HepG2 (cell line): Measurements from ENCODE around the gene MYLK. TPM values are rescaled to one million over a fixed set of nuclear protein-coding genes. Genes with fewer than 3 reads are reported as not detected.

Experiments
- ATAC-seq: fragments of 200-7000 bp; cut with Tn5 transposase; 3 replicates; pipeline ENCODE4 v1.9.1; 2020; ENCODE audit warnings: mild to moderate bottlenecking, moderate library complexity
- BruUV-seq: library from RNA; stranded (reverse); fragments of 400-500 nt; replicated peaks from 2 replicates; lab custom pipeline; 2021; lab: Mats Ljungman, UMichigan
- CTCF ChIA-PET: fragments of 300-600 bp; formaldehyde crosslinking; extraction: SDS; loops from one replicate; lab custom pipeline; 2021; ENCODE audit warnings: low total read pairs, inconsistent platforms, low intra/inter-chr PET ratio; lab: Yijun Ruan, JAX
- POLR2A ChIA-PET: fragments of 350-600 bp; sonication (Branson Sonifier 250); formaldehyde crosslinking; loops from one replicate; lab custom pipeline; 2020; ENCODE audit warnings: antibody characterized with exemption, inconsistent platforms; lab: Yijun Ruan, JAX
- DNase-seq: peaks from one replicate; pipeline ENCODE4 v3.0.0-alpha.2; 2015; ENCODE audit warnings: low spot score
- FAIRE-seq: peaks from 3 replicates; lab custom pipeline; 2011; peaks lifted over from hg19 to GRCh38; lab: Jason Lieb, UNC
- H2AFZ ChIP-seq: one replicate; pipeline ENCODE4 v1.6.1; 2011; ENCODE audit warnings: low read length, inconsistent platforms
- H3K27ac ChIP-seq: fragments of 300-600 bp; 3 replicates; pipeline ENCODE4 v1.8.0; 2011; ENCODE audit warnings: mixed run types, mild to moderate bottlenecking, mixed read lengths, low read length, inconsistent platforms; ENCODE audit not compliant: insufficient read depth; ENCODE audit errors: extremely low read length
- H3K27me3 ChIP-seq, 2 experiments: fragments of 200-600 bp in 1 of 2; 2 replicates in 1 of 2; 3 replicates in 1 of 2; pipeline versions ENCODE4 v1.6.0 to v1.8.0; 2011; ENCODE audit warnings: low read length in 2 of 2, mild to moderate bottlenecking in 2 of 2, moderate library complexity in 2 of 2, inconsistent platforms in 1 of 2; ENCODE audit not compliant: insufficient read depth in 2 of 2, control insufficient read depth in 1 of 2
- H3K36me3 ChIP-seq, 2 experiments: fragments of 200-600 bp in 1 of 2; replicated peaks in 1 of 2; 2 replicates in 1 of 2; 3 replicates in 1 of 2; pipeline versions ENCODE4 v1.5.1 to v1.8.0; 2011; ENCODE audit warnings: low read length in 2 of 2, inconsistent platforms in 1 of 2; ENCODE audit not compliant: insufficient read depth in 2 of 2, control insufficient read depth in 1 of 2
- H3K4me1 ChIP-seq: 2 replicates; pipeline ENCODE4 v1.5.1; 2012; ENCODE audit warnings: low read length, inconsistent platforms; ENCODE audit not compliant: insufficient read depth
- H3K4me2 ChIP-seq: 2 replicates; pipeline ENCODE4 v1.6.0; 2011; ENCODE audit warnings: low read depth, low read length, inconsistent platforms
- H3K4me3 ChIP-seq, 3 experiments: fragments of 200-600 bp in 1 of 3; sonication (generic), shearing (Covaris generic) in 1 of 3; replicated peaks in 1 of 3; 2 replicates each; pipeline ENCODE4 v1.5.1; 2011 to 2016; ENCODE audit warnings: low read length in 3 of 3, inconsistent platforms in 2 of 3, low read depth in 2 of 3, mild to moderate bottlenecking in 2 of 3, control low read depth in 1 of 3, mixed read lengths in 1 of 3; ENCODE audit not compliant: insufficient read depth in 1 of 3
- H3K79me2 ChIP-seq: one replicate; pipeline ENCODE4 v1.6.1; 2011; ENCODE audit warnings: low read length, inconsistent platforms; ENCODE audit not compliant: insufficient read depth
- H3K9ac ChIP-seq: 2 replicates; pipeline ENCODE4 v1.6.0; 2011; ENCODE audit warnings: mild to moderate bottlenecking, low read depth, low read length, inconsistent platforms; ENCODE audit not compliant: insufficient read depth
- H3K9me3 ChIP-seq: 2 replicates; pipeline ENCODE4 v1.5.1; 2012; ENCODE audit warnings: mild to moderate bottlenecking, low read length
- H4K20me1 ChIP-seq: 2 replicates; pipeline ENCODE4 v1.6.0; 2011; ENCODE audit warnings: inconsistent platforms, mild to moderate bottlenecking, low read length, moderate library complexity; ENCODE audit not compliant: insufficient read depth
- ARID2 ChIP-seq: sonication (generic); formaldehyde crosslinking; IDR thresholded peaks from 2 replicates; pipeline ENCODE4 v1.8.1; 2022; ENCODE audit warnings: mild to moderate bottlenecking, missing genetic modification reagents, borderline replicate concordance
- CC2D1A ChIP-seq: sonication (generic); formaldehyde crosslinking; IDR thresholded peaks from 2 replicates; pipeline ENCODE4 v1.8.1; 2023; ENCODE audit warnings: mild to moderate bottlenecking, missing genetic modification reagents
- MTA3 ChIP-seq: sonication (generic); formaldehyde crosslinking; IDR thresholded peaks from 2 replicates; pipeline ENCODE4 v1.4.0; 2020; ENCODE audit warnings: missing genetic modification reagents
- REPIN1 ChIP-seq: sonication (generic); formaldehyde crosslinking; IDR thresholded peaks from 2 replicates; pipeline ENCODE4 v1.8.0; 2022; ENCODE audit warnings: missing genetic modification reagents, low read depth, mild to moderate bottlenecking, borderline replicate concordance
- SOX6 ChIP-seq, 2 experiments: fragments of 450-650 bp in 1 of 2; sonication (generic) in 1 of 2; formaldehyde crosslinking in 1 of 2; IDR thresholded peaks; 2 replicates each; pipeline versions ENCODE4 v1.4.0 to v1.6.1; 2017 to 2020; ENCODE audit warnings: antibody characterized with exemption in 1 of 2, mild to moderate bottlenecking in 1 of 2, missing genetic modification reagents in 1 of 2
- ZBTB42 ChIP-seq: sonication (generic); formaldehyde crosslinking; IDR thresholded peaks from 2 replicates; pipeline ENCODE4 v1.5.0; 2020; ENCODE audit warnings: mild to moderate bottlenecking, missing genetic modification reagents
- ZFP1 ChIP-seq: IDR thresholded peaks from 2 replicates; pipeline ENCODE4 v1.6.1; 2016
- ZFP90 ChIP-seq: sonication (generic); formaldehyde crosslinking; IDR thresholded peaks from 2 replicates; pipeline ENCODE4 v1.8.0; 2022; ENCODE audit warnings: missing genetic modification reagents, mild to moderate bottlenecking, inconsistent platforms, borderline replicate concordance
- ZKSCAN8 ChIP-seq: IDR thresholded peaks from 2 replicates; pipeline ENCODE4 v1.6.1; 2016; ENCODE audit warnings: borderline replicate concordance, missing genetic modification reagents, missing compliant biosample characterization
- ZNF20 ChIP-seq: sonication (generic); formaldehyde crosslinking; IDR thresholded peaks from 2 replicates; pipeline ENCODE4 v1.4.0; 2020; ENCODE audit warnings: mild to moderate bottlenecking, moderate library complexity, missing genetic modification reagents
- ZNF652 ChIP-seq: IDR thresholded peaks from 2 replicates; pipeline ENCODE4 v1.6.1; 2016; ENCODE audit warnings: low read depth, borderline replicate concordance
- ZNF747 ChIP-seq: sonication (generic); formaldehyde crosslinking; IDR thresholded peaks from 2 replicates; pipeline ENCODE4 v1.8.1; 2023; ENCODE audit warnings: missing genetic modification reagents, mild to moderate bottlenecking, borderline replicate concordance
- ZSCAN31 ChIP-seq: sonication (generic); formaldehyde crosslinking; IDR thresholded peaks from 2 replicates; pipeline ENCODE4 v1.5.0; 2020; ENCODE audit warnings: low read depth, mild to moderate bottlenecking, missing genetic modification reagents
- WGBS: methylation state at CpG from one replicate; pipeline ENCODE4 v1.1.6; 2017; ENCODE audit warnings: low lambda C conversion rate; 5-methylcytosine and 5-hydroxymethylcytosine counted together
- in situ Hi-C: cut with HindIII; loops from 2 replicates; pipeline ENCODE4 v1.10.0; 2017; ENCODE audit warnings: low pct_unique_long_range_greater_than_20kb; ENCODE audit not compliant: extremely low pct_ligation_motif_present
- intact Hi-C: fragments of 100-400 bp; cut with micrococcal nuclease; formaldehyde crosslinking; loops from one replicate; pipeline ENCODE4 v1.10.0; 2022; ENCODE audit not compliant: unreplicated experiment
- polyA plus RNA-seq, 8 experiments: library from polyadenylated mRNA; depleted of rRNA in 3 of 8; stranded (reverse) in 7 of 8; unstranded in 1 of 8; fragments of >200 nt; fragmentation: Illumina TruSeq in 4 of 8; extraction: Trizol in 4 of 8; gene quantifications; 2 replicates each; pipeline versions ENCODE4 v1.2.1 to v1.2.3, GENCODE V29; 2011 to 2016; ENCODE audit warnings: low read depth in 4 of 8, missing spikeins in 1 of 8, mixed read lengths in 1 of 8; ENCODE audit not compliant: insufficient read depth in 1 of 8
- total RNA-seq, 5 experiments: library from RNA; depleted of rRNA; stranded (reverse); fragments of >200 nt; fragmentation: Illumina TruSeq; extraction: Trizol; gene quantifications; 2 replicates each; pipeline ENCODE4 v1.2.3, GENCODE V29; 2016; ENCODE audit warnings: low read depth in 1 of 5
- TF ChIP-seq, protein P1 (sequence below): sonication (generic); formaldehyde crosslinking; conservative IDR thresholded peaks from 2 replicates; pipeline ENCODE4 v1.8.0; 2022; ENCODE audit warnings: mild to moderate bottlenecking, moderate library complexity, missing genetic modification reagents
- TF ChIP-seq, protein P2 (sequence below): sonication (generic); formaldehyde crosslinking; IDR thresholded peaks from 2 replicates; pipeline ENCODE4 v1.4.0; 2020; ENCODE audit warnings: missing genetic modification reagents, mild to moderate bottlenecking, borderline replicate concordance
- TF ChIP-seq, protein P3 (sequence below): sonication (generic); formaldehyde crosslinking; IDR thresholded peaks from 2 replicates; pipeline ENCODE4 v1.4.0; 2020; ENCODE audit warnings: missing genetic modification reagents, mild to moderate bottlenecking, borderline replicate concordance
- TF ChIP-seq, protein P4 (sequence below): sonication (generic); formaldehyde crosslinking; conservative IDR thresholded peaks from 2 replicates; pipeline ENCODE4 v1.4.0; 2020; ENCODE audit warnings: missing genetic modification reagents

Gene MYLK
- total and polyA plus RNA-seq, 2 of the 13 experiments (the other 11 are each of a cell fraction or from before 2014, with no cell fraction given): 10.6 to 34.9 TPM

DNA sequence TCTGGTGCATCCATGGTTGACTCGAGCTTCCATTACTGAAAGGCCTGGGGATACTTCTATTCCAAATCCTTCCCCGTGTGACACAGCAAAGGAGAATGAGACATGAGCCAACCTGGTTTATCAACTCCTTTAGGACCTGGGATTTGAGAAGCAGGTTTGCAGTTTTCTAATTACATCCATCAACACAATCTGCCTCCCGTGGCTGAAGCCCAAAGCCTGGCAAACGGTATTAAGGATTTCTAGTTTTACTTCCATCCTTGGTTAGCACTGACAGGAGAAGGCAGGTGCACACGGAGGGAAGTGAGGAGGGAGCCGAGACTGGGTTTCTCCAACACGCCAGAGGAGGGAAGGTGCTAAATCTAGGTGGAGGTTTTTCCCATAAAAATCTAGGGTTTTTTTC, 79.0 kb downstream of the MYLK start:
- in situ Hi-C loops (no loop called here), intact Hi-C loops (no loop called here)
- no peaks in the 10 kb centered on the region for H3K9me3 ChIP-seq
- H3K4me2 ChIP-seq: no peak overlapping the region
- no peak for DNase-seq
- no peak overlapping the region for H2AFZ ChIP-seq
- H3K4me1 ChIP-seq: peaks cover 55% of the 10 kb centered on the region
- ChIA-PET CTCF (no interaction called here), POLR2A (no interaction called here)
- H3K27me3 ChIP-seq: no peaks in the 10 kb centered on the region
- H3K9ac ChIP-seq: no peak overlapping the region
- BruUV-seq: no TSS peak
- H3K4me3 ChIP-seq: no peak overlapping the region
- ATAC-seq: no peak
- H4K20me1 ChIP-seq: no peaks in the 10 kb centered on the region
- 96% methylated on average over 7 of the region's 7 CpGs for WGBS
- no peak overlapping the region for H3K27ac ChIP-seq
- no peak for FAIRE-seq
- no peaks in the 10 kb centered on the region for H3K36me3 ChIP-seq
- no peaks in the 10 kb centered on the region for H3K79me2 ChIP-seq
- TF ChIP-seq ARID2 (CRISPR knock-in tag) (no peak), MTA3 (CRISPR knock-in tag) (no peak), ZKSCAN8 (CRISPR knock-in tag) (no peak), ZFP1 (CRISPR knock-in tag) (no peak), ZNF747 (CRISPR knock-in tag) (no peak), REPIN1 (CRISPR knock-in tag) (no peak), ZNF652 (no peak), CC2D1A (no peak), ZNF20 (no peak), ZSCAN31 (CRISPR knock-in tag) (no peak), ZFP90 (no peak), ZBTB42 (CRISPR knock-in tag) (no peak), SOX6 (IDR thresholded peaks at IDR 0.05) (no peak), SOX6 (CRISPR knock-in tag; IDR thresholded peaks at IDR 0.05) (no peak)
- TF ChIP-seq, protein P1, sequence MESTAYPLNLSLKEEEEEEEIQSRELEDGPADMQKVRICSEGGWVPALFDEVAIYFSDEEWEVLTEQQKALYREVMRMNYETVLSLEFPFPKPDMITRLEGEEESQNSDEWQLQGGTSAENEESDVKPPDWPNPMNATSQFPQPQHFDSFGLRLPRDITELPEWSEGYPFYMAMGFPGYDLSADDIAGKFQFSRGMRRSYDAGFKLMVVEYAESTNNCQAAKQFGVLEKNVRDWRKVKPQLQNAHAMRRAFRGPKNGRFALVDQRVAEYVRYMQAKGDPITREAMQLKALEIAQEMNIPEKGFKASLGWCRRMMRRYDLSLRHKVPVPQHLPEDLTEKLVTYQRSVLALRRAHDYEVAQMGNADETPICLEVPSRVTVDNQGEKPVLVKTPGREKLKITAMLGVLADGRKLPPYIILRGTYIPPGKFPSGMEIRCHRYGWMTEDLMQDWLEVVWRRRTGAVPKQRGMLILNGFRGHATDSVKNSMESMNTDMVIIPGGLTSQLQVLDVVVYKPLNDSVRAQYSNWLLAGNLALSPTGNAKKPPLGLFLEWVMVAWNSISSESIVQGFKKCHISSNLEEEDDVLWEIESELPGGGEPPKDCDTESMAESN (CRISPR knock-in tag): no peak
- TF ChIP-seq, protein P2, sequence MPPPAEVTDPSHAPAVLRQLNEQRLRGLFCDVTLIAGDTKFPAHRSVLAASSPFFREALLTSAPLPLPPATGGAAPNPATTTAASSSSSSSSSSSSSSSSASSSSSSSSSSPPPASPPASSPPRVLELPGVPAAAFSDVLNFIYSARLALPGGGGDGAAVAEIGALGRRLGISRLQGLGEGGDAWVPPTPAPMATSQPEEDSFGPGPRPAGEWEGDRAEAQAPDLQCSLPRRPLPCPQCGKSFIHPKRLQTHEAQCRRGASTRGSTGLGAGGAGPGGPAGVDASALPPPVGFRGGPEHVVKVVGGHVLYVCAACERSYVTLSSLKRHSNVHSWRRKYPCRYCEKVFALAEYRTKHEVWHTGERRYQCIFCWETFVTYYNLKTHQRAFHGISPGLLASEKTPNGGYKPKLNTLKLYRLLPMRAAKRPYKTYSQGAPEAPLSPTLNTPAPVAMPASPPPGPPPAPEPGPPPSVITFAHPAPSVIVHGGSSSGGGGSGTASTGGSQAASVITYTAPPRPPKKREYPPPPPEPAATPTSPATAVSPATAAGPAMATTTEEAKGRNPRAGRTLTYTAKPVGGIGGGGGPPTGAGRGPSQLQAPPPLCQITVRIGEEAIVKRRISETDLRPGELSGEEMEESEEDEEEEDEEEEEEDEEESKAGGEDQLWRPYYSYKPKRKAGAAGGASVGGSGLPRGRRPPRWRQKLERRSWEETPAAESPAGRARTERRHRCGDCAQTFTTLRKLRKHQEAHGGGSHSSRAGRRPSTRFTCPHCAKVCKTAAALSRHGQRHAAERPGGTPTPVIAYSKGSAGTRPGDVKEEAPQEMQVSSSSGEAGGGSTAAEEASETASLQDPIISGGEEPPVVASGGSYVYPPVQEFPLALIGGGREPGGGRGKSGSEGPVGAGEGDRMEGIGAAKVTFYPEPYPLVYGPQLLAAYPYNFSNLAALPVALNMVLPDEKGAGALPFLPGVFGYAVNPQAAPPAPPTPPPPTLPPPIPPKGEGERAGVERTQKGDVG (CRISPR knock-in tag): no peak
- TF ChIP-seq, protein P3, sequence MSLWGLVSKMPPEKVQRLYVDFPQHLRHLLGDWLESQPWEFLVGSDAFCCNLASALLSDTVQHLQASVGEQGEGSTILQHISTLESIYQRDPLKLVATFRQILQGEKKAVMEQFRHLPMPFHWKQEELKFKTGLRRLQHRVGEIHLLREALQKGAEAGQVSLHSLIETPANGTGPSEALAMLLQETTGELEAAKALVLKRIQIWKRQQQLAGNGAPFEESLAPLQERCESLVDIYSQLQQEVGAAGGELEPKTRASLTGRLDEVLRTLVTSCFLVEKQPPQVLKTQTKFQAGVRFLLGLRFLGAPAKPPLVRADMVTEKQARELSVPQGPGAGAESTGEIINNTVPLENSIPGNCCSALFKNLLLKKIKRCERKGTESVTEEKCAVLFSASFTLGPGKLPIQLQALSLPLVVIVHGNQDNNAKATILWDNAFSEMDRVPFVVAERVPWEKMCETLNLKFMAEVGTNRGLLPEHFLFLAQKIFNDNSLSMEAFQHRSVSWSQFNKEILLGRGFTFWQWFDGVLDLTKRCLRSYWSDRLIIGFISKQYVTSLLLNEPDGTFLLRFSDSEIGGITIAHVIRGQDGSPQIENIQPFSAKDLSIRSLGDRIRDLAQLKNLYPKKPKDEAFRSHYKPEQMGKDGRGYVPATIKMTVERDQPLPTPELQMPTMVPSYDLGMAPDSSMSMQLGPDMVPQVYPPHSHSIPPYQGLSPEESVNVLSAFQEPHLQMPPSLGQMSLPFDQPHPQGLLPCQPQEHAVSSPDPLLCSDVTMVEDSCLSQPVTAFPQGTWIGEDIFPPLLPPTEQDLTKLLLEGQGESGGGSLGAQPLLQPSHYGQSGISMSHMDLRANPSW: no peak
- TF ChIP-seq, protein P4, sequence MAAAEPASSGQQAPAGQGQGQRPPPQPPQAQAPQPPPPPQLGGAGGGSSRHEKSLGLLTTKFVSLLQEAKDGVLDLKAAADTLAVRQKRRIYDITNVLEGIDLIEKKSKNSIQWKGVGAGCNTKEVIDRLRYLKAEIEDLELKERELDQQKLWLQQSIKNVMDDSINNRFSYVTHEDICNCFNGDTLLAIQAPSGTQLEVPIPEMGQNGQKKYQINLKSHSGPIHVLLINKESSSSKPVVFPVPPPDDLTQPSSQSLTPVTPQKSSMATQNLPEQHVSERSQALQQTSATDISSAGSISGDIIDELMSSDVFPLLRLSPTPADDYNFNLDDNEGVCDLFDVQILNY (CRISPR knock-in tag): no peak
